Measurements from ENCODE around the gene KRIT1.

DNA sequence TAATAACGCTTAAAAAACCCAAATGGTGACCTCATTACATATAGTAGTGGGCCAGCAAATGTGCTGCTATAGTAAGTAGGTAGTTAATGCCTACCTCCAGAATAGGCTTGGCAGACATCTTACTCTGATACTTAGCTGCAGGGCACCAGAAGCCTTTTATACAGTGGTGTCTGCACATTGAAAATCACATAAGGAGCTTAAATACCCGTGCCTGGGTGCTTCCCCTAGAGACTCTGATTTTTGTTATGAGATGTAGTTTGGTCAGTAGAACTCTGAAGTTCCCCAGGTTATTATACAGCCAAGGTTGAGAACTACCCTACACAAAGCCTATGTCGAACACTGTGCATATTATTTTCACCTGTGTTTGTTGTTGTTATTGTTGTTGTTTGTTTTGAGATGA lies 47.3 kb upstream of the KRIT1 start:
- TF ChIP-seq, protein P1, sequence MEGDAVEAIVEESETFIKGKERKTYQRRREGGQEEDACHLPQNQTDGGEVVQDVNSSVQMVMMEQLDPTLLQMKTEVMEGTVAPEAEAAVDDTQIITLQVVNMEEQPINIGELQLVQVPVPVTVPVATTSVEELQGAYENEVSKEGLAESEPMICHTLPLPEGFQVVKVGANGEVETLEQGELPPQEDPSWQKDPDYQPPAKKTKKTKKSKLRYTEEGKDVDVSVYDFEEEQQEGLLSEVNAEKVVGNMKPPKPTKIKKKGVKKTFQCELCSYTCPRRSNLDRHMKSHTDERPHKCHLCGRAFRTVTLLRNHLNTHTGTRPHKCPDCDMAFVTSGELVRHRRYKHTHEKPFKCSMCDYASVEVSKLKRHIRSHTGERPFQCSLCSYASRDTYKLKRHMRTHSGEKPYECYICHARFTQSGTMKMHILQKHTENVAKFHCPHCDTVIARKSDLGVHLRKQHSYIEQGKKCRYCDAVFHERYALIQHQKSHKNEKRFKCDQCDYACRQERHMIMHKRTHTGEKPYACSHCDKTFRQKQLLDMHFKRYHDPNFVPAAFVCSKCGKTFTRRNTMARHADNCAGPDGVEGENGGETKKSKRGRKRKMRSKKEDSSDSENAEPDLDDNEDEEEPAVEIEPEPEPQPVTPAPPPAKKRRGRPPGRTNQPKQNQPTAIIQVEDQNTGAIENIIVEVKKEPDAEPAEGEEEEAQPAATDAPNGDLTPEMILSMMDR (IDR thresholded peaks at IDR 0.05): no peak
- TF ChIP-seq POLR2A (IDR thresholded peaks at IDR 0.05): no peak
